ENCODE data around the gene TXNDC17.

- TF ChIP-seq POLR2A (IDR thresholded peaks at IDR 0.05; ENCODE audit: low read depth, low read length) (no peak), POLR2AphosphoS5 (IDR thresholded peaks at IDR 0.05; ENCODE audit: low read depth, low read length) (no peak), TAF1 (IDR thresholded peaks at IDR 0.05; ENCODE audit: low read depth, low read length) (no peak)
Observed at GRCh38 chr17:6674586-6674985, 33.7 kb downstream of the TXNDC17 start.
